Measurements from ENCODE around the gene SFTPB. TPM values are rescaled to one million over a fixed set of nuclear protein-coding genes. Genes with fewer than 3 reads are reported as not detected.
"Not testable (repeated sequence)": the region's sequence is repeated elsewhere in the genome, so short reads cannot be mapped to it uniquely, and the experiment has no call there.

The SFTPB gene
- total and polyA plus RNA-seq, 2 donors: 0.09 to 0.89 TPM

- no peaks in the 10 kb centered on the region for H3K36me3 ChIP-seq (ENCODE audit: control insufficient read depth in 2 of 2, insufficient read depth in 2 of 2, low read length in 1 of 2)
- H3K4me1 ChIP-seq (ENCODE audit: control insufficient read depth in 2 of 2, insufficient read depth in 2 of 2, low read length in 2 of 2): peaks cover 0 to 12% of the 10 kb centered on the region in 2 donors
- 99% methylated on average over 2 of the region's 2 CpGs for WGBS
- H3K27me3 ChIP-seq (ENCODE audit: control insufficient read depth in 2 of 2, insufficient read depth in 1 of 2, low read length in 1 of 2): no peaks in the 10 kb centered on the region
- no peak for DNase-seq (ENCODE audit: low read depth in 6 of 9, low spot score in 9 of 9)
- no peak overlapping the region for H3K4me3 ChIP-seq (ENCODE audit: low read length in 2 of 2)
- H3K27ac ChIP-seq (ENCODE audit: low read depth in 1 of 2, low read length in 1 of 2): no peak overlapping the region
- no peaks in the 10 kb centered on the region for H3K9me3 ChIP-seq (ENCODE audit: control insufficient read depth in 2 of 2, insufficient read depth in 1 of 2, low read length in 1 of 2)
Observed at GRCh38 chr2:85674417-85674816, 6.4 kb upstream of the SFTPB start.

GRCh38 chr2:85673716-85674375 lies 5.8 kb upstream of the SFTPB start:
- 94% methylated on average over 11 of the region's 11 CpGs for WGBS

GRCh38 chr2:85672456-85672855 lies 4.5 kb upstream of the SFTPB start:
- Histone ChIP-seq H3K4me1 (ENCODE audit: control insufficient read depth in 2 of 2, insufficient read depth in 2 of 2, low read length in 2 of 2) (no peaks in the 10 kb centered on the region), H3K36me3 (ENCODE audit: control insufficient read depth in 2 of 2, insufficient read depth in 2 of 2, low read length in 1 of 2) (no peaks in the 10 kb centered on the region), H3K27me3 (ENCODE audit: control insufficient read depth in 2 of 2, insufficient read depth in 1 of 2, low read length in 1 of 2) (no peaks in the 10 kb centered on the region), H3K9me3 (ENCODE audit: control insufficient read depth in 2 of 2, insufficient read depth in 1 of 2, low read length in 1 of 2) (no peaks in the 10 kb centered on the region), H3K27ac (ENCODE audit: low read depth in 1 of 2, low read length in 1 of 2) (no peak overlapping the region), H3K4me3 (ENCODE audit: low read length in 2 of 2) (no peak overlapping the region)
- 94% methylated on average over 9 of the region's 9 CpGs for WGBS
- DNase-seq (ENCODE audit: low read depth in 6 of 9, low spot score in 9 of 9): no peak

More at GRCh38 chr2:85673716-85674375, 5.8 kb upstream of the SFTPB start:
- no peak for DNase-seq (ENCODE audit: low read depth in 6 of 9, low spot score in 9 of 9)
- Histone ChIP-seq H3K27me3 (ENCODE audit: control insufficient read depth in 2 of 2, insufficient read depth in 1 of 2, low read length in 1 of 2) (no peaks in the 10 kb centered on the region), H3K4me1 (ENCODE audit: control insufficient read depth in 2 of 2, insufficient read depth in 2 of 2, low read length in 2 of 2) (peaks cover 0 to 6% of the 10 kb centered on the region in 2 donors), H3K36me3 (ENCODE audit: control insufficient read depth in 2 of 2, insufficient read depth in 2 of 2, low read length in 1 of 2) (no peaks in the 10 kb centered on the region), H3K4me3 (ENCODE audit: low read length in 2 of 2) (no peak overlapping the region), H3K27ac (ENCODE audit: low read depth in 1 of 2, low read length in 1 of 2) (no peak overlapping the region), H3K9me3 (ENCODE audit: control insufficient read depth in 2 of 2, insufficient read depth in 1 of 2, low read length in 1 of 2) (no peaks in the 10 kb centered on the region)

- H3K4me1 ChIP-seq (ENCODE audit: control insufficient read depth in 2 of 2, insufficient read depth in 2 of 2, low read length in 2 of 2); H3K36me3 ChIP-seq (ENCODE audit: control insufficient read depth in 2 of 2, insufficient read depth in 2 of 2, low read length in 1 of 2); H3K27ac ChIP-seq (ENCODE audit: low read depth in 1 of 2, low read length in 1 of 2); H3K9me3 ChIP-seq (ENCODE audit: control insufficient read depth in 2 of 2, insufficient read depth in 1 of 2, low read length in 1 of 2); H3K27me3 ChIP-seq (ENCODE audit: control insufficient read depth in 2 of 2, insufficient read depth in 1 of 2, low read length in 1 of 2); DNase-seq (ENCODE audit: low read depth in 6 of 9, low spot score in 9 of 9); H3K4me3 ChIP-seq (ENCODE audit: low read length in 2 of 2): not testable (repeated sequence)
- WGBS: 93% methylated on average over 13 of the region's 13 CpGs
Observed at GRCh38 chr2:85670416-85670815, 2.4 kb upstream of the SFTPB start.

DNA sequence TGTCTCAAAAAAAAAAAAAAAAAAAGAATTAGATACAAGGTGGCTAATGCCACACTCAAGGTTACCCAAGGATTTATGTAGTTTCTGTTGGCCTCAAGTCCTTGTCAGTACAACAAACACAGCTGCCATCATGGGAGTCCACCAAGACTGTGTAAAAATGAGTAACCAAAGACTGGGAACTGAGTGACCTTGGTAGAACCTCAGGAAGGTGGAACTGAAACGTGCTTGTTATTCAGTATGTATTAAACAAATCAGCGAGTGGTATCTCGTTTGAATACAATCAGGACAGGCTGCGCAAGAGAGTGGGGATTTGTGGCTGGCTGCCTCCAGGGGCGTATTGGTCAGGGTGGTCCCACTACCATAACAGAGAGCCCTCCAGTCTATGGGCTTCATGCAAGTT lies 1.6 kb upstream of the SFTPB start:
- no peak overlapping the region for H3K27ac ChIP-seq (ENCODE audit: low read depth in 1 of 2, low read length in 1 of 2)
- WGBS: 94% methylated on average over 5 of the region's 5 CpGs
- H3K27me3 ChIP-seq (ENCODE audit: control insufficient read depth in 2 of 2, insufficient read depth in 1 of 2, low read length in 1 of 2): no peaks in the 10 kb centered on the region
- H3K36me3 ChIP-seq (ENCODE audit: control insufficient read depth in 2 of 2, insufficient read depth in 2 of 2, low read length in 1 of 2): no peaks in the 10 kb centered on the region
- no peaks in the 10 kb centered on the region for H3K4me1 ChIP-seq (ENCODE audit: control insufficient read depth in 2 of 2, insufficient read depth in 2 of 2, low read length in 2 of 2)
- H3K9me3 ChIP-seq (ENCODE audit: control insufficient read depth in 2 of 2, insufficient read depth in 1 of 2, low read length in 1 of 2): no peaks in the 10 kb centered on the region
- no peak overlapping the region for H3K4me3 ChIP-seq (ENCODE audit: low read length in 2 of 2)
- no peak for DNase-seq (ENCODE audit: low read depth in 6 of 9, low spot score in 9 of 9)

DNA sequence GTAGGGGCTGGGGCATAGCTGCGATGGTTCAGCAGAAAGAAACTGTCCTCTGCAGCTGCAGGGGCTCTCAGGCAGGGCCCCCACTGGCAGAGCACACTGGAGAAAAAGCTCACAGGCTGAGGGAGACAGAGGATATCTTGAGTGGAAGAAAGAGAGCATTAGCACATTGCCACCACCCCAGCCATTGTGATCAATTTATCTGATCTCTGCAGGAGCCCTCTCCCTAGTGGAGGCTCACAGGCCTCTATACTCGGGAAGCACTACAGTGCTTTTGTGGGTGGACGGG lies 801 bp upstream of the SFTPB start:
- H3K9me3 ChIP-seq (ENCODE audit: control insufficient read depth in 2 of 2, insufficient read depth in 1 of 2, low read length in 1 of 2): no peaks in the 10 kb centered on the region
- H3K36me3 ChIP-seq (ENCODE audit: control insufficient read depth in 2 of 2, insufficient read depth in 2 of 2, low read length in 1 of 2): no peaks in the 10 kb centered on the region
- 95% methylated on average over 3 of the region's 3 CpGs for WGBS
- H3K27me3 ChIP-seq (ENCODE audit: control insufficient read depth in 2 of 2, insufficient read depth in 1 of 2, low read length in 1 of 2): no peaks in the 10 kb centered on the region
- DNase-seq (ENCODE audit: low read depth in 6 of 9, low spot score in 9 of 9): no peak
- no peaks in the 10 kb centered on the region for H3K4me1 ChIP-seq (ENCODE audit: control insufficient read depth in 2 of 2, insufficient read depth in 2 of 2, low read length in 2 of 2)
- no peak overlapping the region for H3K27ac ChIP-seq (ENCODE audit: low read depth in 1 of 2, low read length in 1 of 2)
- H3K4me3 ChIP-seq (ENCODE audit: low read length in 2 of 2): no peak overlapping the region

DNA sequence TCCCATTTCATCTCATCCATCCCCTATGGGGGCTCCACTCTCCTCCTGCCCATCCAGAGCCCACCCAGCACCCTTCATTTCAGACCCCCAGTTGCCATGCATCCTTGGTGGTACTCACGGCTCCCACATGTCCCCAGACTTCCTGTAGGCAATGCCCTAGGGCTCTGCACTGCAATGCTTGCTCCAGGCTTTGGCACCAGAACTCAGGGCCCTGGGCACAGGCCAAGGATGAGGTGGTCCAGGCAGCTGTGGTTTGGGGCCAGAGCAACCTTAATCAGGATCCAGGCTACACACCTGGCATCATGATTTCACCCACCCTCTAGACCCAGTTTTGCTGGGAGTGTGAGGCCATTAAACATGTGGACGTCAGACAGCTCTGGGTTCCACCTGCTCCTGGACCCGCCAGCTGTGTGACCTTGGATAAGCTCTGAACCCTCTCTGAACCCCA lies 414 bp downstream of the SFTPB start:
- Histone ChIP-seq H3K36me3 (ENCODE audit: control insufficient read depth in 2 of 2, insufficient read depth in 2 of 2, low read length in 1 of 2) (no peaks in the 10 kb centered on the region), H3K4me3 (ENCODE audit: low read length in 2 of 2) (no peak overlapping the region), H3K9me3 (ENCODE audit: control insufficient read depth in 2 of 2, insufficient read depth in 1 of 2, low read length in 1 of 2) (no peaks in the 10 kb centered on the region), H3K4me1 (ENCODE audit: control insufficient read depth in 2 of 2, insufficient read depth in 2 of 2, low read length in 2 of 2) (no peaks in the 10 kb centered on the region), H3K27ac (ENCODE audit: low read depth in 1 of 2, low read length in 1 of 2) (no peak overlapping the region), H3K27me3 (ENCODE audit: control insufficient read depth in 2 of 2, insufficient read depth in 1 of 2, low read length in 1 of 2) (no peaks in the 10 kb centered on the region)
- no peak for DNase-seq (ENCODE audit: low read depth in 6 of 9, low spot score in 9 of 9)
- WGBS: 93% methylated on average over 3 of the region's 3 CpGs

- DNase-seq (ENCODE audit: low read depth in 6 of 9, low spot score in 9 of 9): no peak
- 80% methylated on average over 11 of the region's 11 CpGs for whole genome bisulfite sequencing
- H3K36me3 ChIP-seq (ENCODE audit: control insufficient read depth in 2 of 2, insufficient read depth in 2 of 2, low read length in 1 of 2): no peaks in the 10 kb centered on the region
- no peaks in the 10 kb centered on the region for H3K27me3 ChIP-seq (ENCODE audit: control insufficient read depth in 2 of 2, insufficient read depth in 1 of 2, low read length in 1 of 2)
- no peak overlapping the region for H3K27ac ChIP-seq (ENCODE audit: low read depth in 1 of 2, low read length in 1 of 2)
- H3K4me1 ChIP-seq (ENCODE audit: control insufficient read depth in 2 of 2, insufficient read depth in 2 of 2, low read length in 2 of 2): no peaks in the 10 kb centered on the region
- no peak overlapping the region for H3K4me3 ChIP-seq (ENCODE audit: low read length in 2 of 2)
- no peaks in the 10 kb centered on the region for H3K9me3 ChIP-seq (ENCODE audit: control insufficient read depth in 2 of 2, insufficient read depth in 1 of 2, low read length in 1 of 2)
Observed at GRCh38 chr2:85666435-85667316, 1.3 kb downstream of the SFTPB start.

DNA sequence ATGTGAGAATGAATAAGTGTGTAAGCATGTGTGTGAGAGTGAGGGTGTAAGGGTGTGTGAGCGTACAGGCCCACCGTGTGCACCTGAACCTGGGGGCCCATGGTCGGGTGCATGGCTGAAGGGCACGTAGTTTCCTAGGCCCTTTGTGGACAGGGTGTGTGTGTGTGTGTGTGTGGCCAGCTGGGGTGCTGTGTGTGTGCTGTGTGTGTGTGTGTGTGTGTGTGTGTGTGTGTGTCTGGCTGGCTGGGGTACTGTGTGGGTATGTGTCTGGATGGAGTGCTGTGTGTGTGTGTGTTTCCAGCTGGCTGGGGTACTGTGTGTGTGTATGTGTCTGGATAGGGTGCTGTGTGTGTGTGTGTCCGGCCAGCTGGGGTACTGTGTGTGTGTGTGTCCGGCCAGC lies 2.0 kb downstream of the SFTPB start:
- 97% methylated on average over 6 of the region's 6 CpGs for WGBS
- Histone ChIP-seq H3K27me3 (ENCODE audit: control insufficient read depth in 2 of 2, insufficient read depth in 1 of 2, low read length in 1 of 2) (no peaks in the 10 kb centered on the region), H3K4me3 (ENCODE audit: low read length in 2 of 2) (no peak overlapping the region), H3K27ac (ENCODE audit: low read depth in 1 of 2, low read length in 1 of 2) (no peak overlapping the region), H3K4me1 (ENCODE audit: control insufficient read depth in 2 of 2, insufficient read depth in 2 of 2, low read length in 2 of 2) (no peaks in the 10 kb centered on the region), H3K9me3 (ENCODE audit: control insufficient read depth in 2 of 2, insufficient read depth in 1 of 2, low read length in 1 of 2) (no peaks in the 10 kb centered on the region), H3K36me3 (ENCODE audit: control insufficient read depth in 2 of 2, insufficient read depth in 2 of 2, low read length in 1 of 2) (peaks cover 0 to 4% of the 10 kb centered on the region in 2 donors)
- no peak for DNase-seq (ENCODE audit: low read depth in 6 of 9, low spot score in 9 of 9)

Measured in thymus (tissue), 11 donors.